Activated B cell treated with CpG ODN at 0.5 μM for 24 hours (primary cell): ENCODE data around the gene ZKSCAN5. TPM values are rescaled to one million over a fixed set of nuclear protein-coding genes. Genes with fewer than 3 reads are reported as not detected.
A peak's percentile ranks its signal among the peaks of the same experiment; 100 is the strongest.

ENCODE experiments used
- ATAC-seq: fragments of 200-7000 bp; cut with Tn5 transposase; one replicate; pipeline ENCODE4 v1.10.0; 2021; ENCODE audit warnings: low read depth, mild to moderate bottlenecking, moderate library complexity
- CTCF ChIA-PET: fragments of 350-600 bp; sonication (Branson Sonifier 250); formaldehyde crosslinking; loops from one replicate; lab custom pipeline; 2021; ENCODE audit warnings: antibody characterized with exemption; lab: Charles Lee
- POLR2A ChIA-PET: fragments of 350-600 bp; sonication (Branson Sonifier 250); formaldehyde crosslinking; loops from one replicate; lab custom pipeline; 2021; ENCODE audit warnings: antibody characterized with exemption; lab: Charles Lee
- DNase-seq: peaks from one replicate; pipeline ENCODE4 v3.0.0; 2022
- H3K27ac Mint-ChIP-seq: one replicate; pipeline ENCODE4 v1.8.0; 2020; ENCODE audit warnings: mixed read lengths
- H3K27me3 Mint-ChIP-seq: one replicate; pipeline ENCODE4 v1.8.0; 2021; ENCODE audit warnings: mixed read lengths
- H3K36me3 Mint-ChIP-seq: one replicate; pipeline ENCODE4 v1.8.0; 2021; ENCODE audit warnings: low read depth, mixed read lengths
- H3K4me1 Mint-ChIP-seq: one replicate; pipeline ENCODE4 v1.8.0; 2021; ENCODE audit warnings: mixed read lengths
- H3K4me3 Mint-ChIP-seq: one replicate; pipeline ENCODE4 v1.8.0; 2020; ENCODE audit warnings: mild to moderate bottlenecking, mixed read lengths
- H3K9me3 Mint-ChIP-seq: one replicate; pipeline ENCODE4 v1.8.0; 2020; ENCODE audit warnings: mixed read lengths
- intact Hi-C: fragments of 100-400 bp; cut with micrococcal nuclease; formaldehyde crosslinking; loops from one replicate; pipeline ENCODE4 v1.15.1; 2024
- total RNA-seq: library from RNA; stranded (reverse); gene quantifications from 2 replicates; pipeline ENCODE4 v1.2.3, GENCODE V29; 2022
- TF ChIP-seq, protein P1 (sequence below): fragments of 200-600 bp; IDR thresholded peaks from one replicate; pipeline ENCODE4 v1.8.0; 2022; ENCODE audit warnings: antibody characterized with exemption, mild to moderate bottlenecking

The ZKSCAN5 gene
- total RNA-seq, 1 donor from 2014 or later: 10.3 TPM

- intact Hi-C loops: loop anchor here (1.0 to 10.0 kb wide), 9 partner anchors 54 to 683 kb away; partner anchors contain the start of genes ARPC1B, BUD31, CPSF4 and PDAP1
- ChIA-PET CTCF (interaction anchor here (1.5 kb wide), 1 partner anchor 57 kb away, joined by 3 read pairs; no protein-coding TSS in a partner anchor), POLR2A (interaction anchor here (0.6 to 5.2 kb wide), 33 partner anchors 9 to 1660 kb away, joined by 3 to 69 read pairs (median 4); partner anchors contain the start of genes AP4M1, ARPC1A, ARPC1B and BUD31)
- peak; percentile 68 for ATAC-seq
- TF ChIP-seq, protein P1, sequence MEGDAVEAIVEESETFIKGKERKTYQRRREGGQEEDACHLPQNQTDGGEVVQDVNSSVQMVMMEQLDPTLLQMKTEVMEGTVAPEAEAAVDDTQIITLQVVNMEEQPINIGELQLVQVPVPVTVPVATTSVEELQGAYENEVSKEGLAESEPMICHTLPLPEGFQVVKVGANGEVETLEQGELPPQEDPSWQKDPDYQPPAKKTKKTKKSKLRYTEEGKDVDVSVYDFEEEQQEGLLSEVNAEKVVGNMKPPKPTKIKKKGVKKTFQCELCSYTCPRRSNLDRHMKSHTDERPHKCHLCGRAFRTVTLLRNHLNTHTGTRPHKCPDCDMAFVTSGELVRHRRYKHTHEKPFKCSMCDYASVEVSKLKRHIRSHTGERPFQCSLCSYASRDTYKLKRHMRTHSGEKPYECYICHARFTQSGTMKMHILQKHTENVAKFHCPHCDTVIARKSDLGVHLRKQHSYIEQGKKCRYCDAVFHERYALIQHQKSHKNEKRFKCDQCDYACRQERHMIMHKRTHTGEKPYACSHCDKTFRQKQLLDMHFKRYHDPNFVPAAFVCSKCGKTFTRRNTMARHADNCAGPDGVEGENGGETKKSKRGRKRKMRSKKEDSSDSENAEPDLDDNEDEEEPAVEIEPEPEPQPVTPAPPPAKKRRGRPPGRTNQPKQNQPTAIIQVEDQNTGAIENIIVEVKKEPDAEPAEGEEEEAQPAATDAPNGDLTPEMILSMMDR: no peak
- Mint-ChIP-seq H3K4me1 (peaks cover 51% of the 10 kb centered on the region), H3K27me3 (no peaks in the 10 kb centered on the region), H3K36me3 (peaks cover 65% of the 10 kb centered on the region), H3K9me3 (no peaks in the 10 kb centered on the region), H3K4me3 (peak overlapping the region; percentile 97), H3K27ac (peak overlapping the region; percentile 97)
- no peak for DNase-seq
Observed at GRCh38 chr7:99557940-99558305, 53.5 kb downstream of the ZKSCAN5 start.

DNA sequence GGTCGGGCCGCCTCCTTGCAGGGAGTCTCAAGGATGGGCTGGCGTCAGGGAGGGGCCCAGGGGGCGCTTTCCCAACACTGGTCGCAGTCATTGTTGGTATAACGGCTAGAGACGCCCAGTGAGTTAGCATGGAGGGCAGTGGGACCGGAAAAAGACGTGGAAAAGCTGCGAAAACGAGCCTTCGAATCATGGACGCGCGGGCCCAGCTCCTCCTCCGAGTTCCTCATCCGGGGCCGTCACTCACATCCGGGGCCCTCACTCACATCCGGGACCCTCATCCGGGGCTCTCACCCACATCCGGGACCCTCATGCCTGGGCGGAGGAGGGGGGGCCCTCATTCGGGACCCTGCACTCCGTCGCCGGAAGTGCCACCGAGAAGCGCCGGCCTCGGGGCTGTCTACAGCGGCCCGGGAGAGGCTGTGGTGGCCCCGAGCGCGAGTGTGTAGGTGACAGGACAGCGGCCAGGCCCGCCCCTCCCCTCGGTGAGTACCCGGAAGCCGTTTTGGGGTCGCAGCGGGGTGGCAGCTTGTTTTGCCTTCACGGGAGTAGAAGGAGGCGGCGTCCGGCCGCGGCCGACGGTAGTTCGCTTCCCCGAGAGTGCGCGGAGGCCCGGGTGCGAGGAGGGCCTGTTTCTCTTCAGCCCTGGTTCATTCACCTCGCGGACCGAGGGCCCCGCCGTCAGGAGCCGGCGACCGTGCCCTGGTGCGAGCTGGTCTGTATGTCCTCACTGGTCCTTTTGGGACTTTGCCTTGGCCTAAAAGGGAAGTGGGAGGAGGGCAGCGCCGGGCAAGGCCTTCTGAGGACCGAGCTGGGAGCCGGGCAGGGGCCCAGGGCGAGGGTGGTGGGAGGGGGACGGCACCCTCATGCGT lies 54.1 kb downstream of the ZKSCAN5 start, which contains the start of gene ZNF655:
Gene ZNF655 (plus strand): TSS at position 337 of the 869 bp plus-strand sequence. CDS start 1,918 bp downstream, outside the sequence.
- no peaks in the 10 kb centered on the region for H3K9me3 Mint-ChIP-seq
- DNase-seq (peak; percentile 85), ATAC-seq (peak; percentile 79)
- ChIA-PET POLR2A (interaction anchor here (0.5 to 5.2 kb wide), 35 partner anchors 8 to 1659 kb away, joined by 3 to 69 read pairs (median 4); partner anchors contain the start of genes AP4M1, ARPC1A, ARPC1B and BUD31), CTCF (interaction anchor here (1.5 kb wide), 1 partner anchor 57 kb away, joined by 3 read pairs; no protein-coding TSS in a partner anchor)
- no peaks in the 10 kb centered on the region for H3K27me3 Mint-ChIP-seq
- peaks cover 49% of the 10 kb centered on the region for H3K4me1 Mint-ChIP-seq
- H3K4me3 Mint-ChIP-seq: peak within 1 kb of the TSS; percentile 97
- H3K36me3 Mint-ChIP-seq: peaks cover 65% of the 10 kb centered on the region
- intact Hi-C loops: loop anchor here (1.0 to 10.0 kb wide), 9 partner anchors 54 to 684 kb away; partner anchors contain the start of genes ARPC1B, BUD31, CPSF4 and PDAP1
- TF ChIP-seq, protein P1: no peak
- peak within 1 kb of the TSS; percentile 97 for H3K27ac Mint-ChIP-seq

GRCh38 chr7:99559175-99559915 lies 54.9 kb downstream of the ZKSCAN5 start:
- intact Hi-C loops: loop anchor here (2.0 to 10.0 kb wide), 7 partner anchors 57 to 685 kb away; partner anchors contain the start of genes ARPC1B, BUD31, CPSF4 and PDAP1
- TF ChIP-seq, protein P1: no peak
- Mint-ChIP-seq H3K36me3 (peaks cover 67% of the 10 kb centered on the region), H3K27ac (peak overlapping the region; percentile 97), H3K4me1 (peaks cover 54% of the 10 kb centered on the region), H3K27me3 (no peaks in the 10 kb centered on the region), H3K9me3 (no peaks in the 10 kb centered on the region), H3K4me3 (peak overlapping the region; percentile 97)
- DNase-seq: no peak
- ATAC-seq: no peak
- POLR2A ChIA-PET: interaction anchor here (0.6 to 5.2 kb wide), 16 partner anchors 7 to 1104 kb away, joined by 3 to 69 read pairs (median 6); partner anchors contain the start of genes ARPC1B, BUD31, PDAP1 and TRIM4
- CTCF ChIA-PET: no interaction called here

- Mint-ChIP-seq H3K9me3 (no peaks in the 10 kb centered on the region), H3K4me3 (peak overlapping the region; percentile 21), H3K27me3 (no peaks in the 10 kb centered on the region), H3K36me3 (peaks cover 69% of the 10 kb centered on the region), H3K4me1 (peaks cover 51% of the 10 kb centered on the region), H3K27ac (no peak overlapping the region)
- ATAC-seq (no peak), DNase-seq (no peak)
- ChIA-PET CTCF (no interaction called here), POLR2A (interaction anchor here (1.0 kb wide), 1 partner anchor 9 kb away, joined by 3 read pairs; the partner anchor contains the start of gene FAM200A)
- TF ChIP-seq, protein P1: no peak
- intact Hi-C loops: no loop called here
Observed at GRCh38 chr7:99560834-99561736, 56.6 kb downstream of the ZKSCAN5 start.
